ENCODE data around the gene ZC3H6.

- TF ChIP-seq CTCF (IDR thresholded peaks at IDR 0.05; ENCODE audit: low read length) (no peak), EZH2 (optimal IDR thresholded peaks at IDR 0.05; ENCODE audit: low read depth, low read length) (no peak)
Measured at GRCh38 chr2:112260295-112260625, 15.1 kb upstream of the ZC3H6 start.
